HCT116 (cell line): ENCODE data around the gene SRP9.

Experiments
- ATF3 ChIP-seq: IDR thresholded peaks from 2 replicates; pipeline ENCODE4 v1.6.1; 2012
- CTCF ChIP-seq, 3 experiments: fragments of 200-600 bp in 1 of 3; sonication (generic) in 1 of 3; IDR thresholded peaks in 2 of 3; conservative IDR thresholded peaks in 1 of 3; 2 replicates each; pipeline ENCODE4 v1.5.1; 2012 to 2017; ENCODE audit warnings: low read depth in 2 of 3, low read length in 2 of 3, antibody characterized with exemption in 1 of 3, borderline replicate concordance in 1 of 3, control low read depth in 1 of 3, mild to moderate bottlenecking in 1 of 3, mixed read lengths in 1 of 3, mixed run types in 1 of 3, moderate library complexity in 1 of 3; ENCODE audit not compliant: insufficient read depth in 1 of 3
- EZH2phosphoT487 ChIP-seq: fragments of 200-600 bp; IDR thresholded peaks from 2 replicates; pipeline ENCODE4 v1.6.1; 2018; ENCODE audit warnings: antibody characterized with exemption, borderline replicate concordance
- JUND ChIP-seq: IDR thresholded peaks from 2 replicates; pipeline ENCODE4 v1.6.1; 2012
- MAX ChIP-seq: IDR thresholded peaks from 2 replicates; pipeline ENCODE4 v1.6.1; 2012
- POLR2A ChIP-seq: IDR thresholded peaks from 2 replicates; pipeline ENCODE4 v1.7.0; 2011; ENCODE audit warnings: borderline replicate concordance; ENCODE audit not compliant: insufficient read depth, insufficient read length; ENCODE audit errors: extremely low read depth
- POLR2AphosphoS5 ChIP-seq: IDR thresholded peaks from 2 replicates; pipeline ENCODE4 v1.6.1; 2011; ENCODE audit warnings: mild to moderate bottlenecking, low read depth, low read length, moderate library complexity
- RAD21 ChIP-seq: IDR thresholded peaks from 2 replicates; pipeline ENCODE4 v1.6.1; 2012; ENCODE audit warnings: low read depth, mild to moderate bottlenecking
- REST ChIP-seq: IDR thresholded peaks from 2 replicates; pipeline ENCODE4 v1.6.1; 2012; ENCODE audit warnings: low read depth
- SIN3A ChIP-seq: IDR thresholded peaks from 2 replicates; pipeline ENCODE4 v1.6.1; 2012; ENCODE audit warnings: low read depth
- SP1 ChIP-seq: IDR thresholded peaks from 2 replicates; pipeline ENCODE4 v1.6.1; 2012; ENCODE audit warnings: low read depth
- TCF7L2 ChIP-seq: IDR thresholded peaks from 2 replicates; pipeline ENCODE4 v1.7.0; 2011; ENCODE audit warnings: borderline replicate concordance, inconsistent platforms; ENCODE audit not compliant: insufficient read depth, insufficient read length; ENCODE audit errors: extremely low read depth
- YY1 ChIP-seq: IDR thresholded peaks from 2 replicates; pipeline ENCODE4 v1.6.1; 2011; ENCODE audit warnings: low read length, low read depth, moderate library complexity, mild to moderate bottlenecking; ENCODE audit not compliant: insufficient replicate concordance; ENCODE audit errors: extremely low read depth
- ZNF274 ChIP-seq: fragments of 200-500 bp; sonication (Bioruptor generic); IDR thresholded peaks from 2 replicates; pipeline ENCODE4 v1.6.1; 2014; ENCODE audit warnings: mild to moderate bottlenecking, low read depth, low read length, inconsistent platforms

- TF ChIP-seq CTCF (IDR thresholded peaks at IDR 0.05 in 2 of 3, conservative IDR thresholded peaks at IDR 0.05 in 1 of 3; ENCODE audit: borderline replicate concordance in 1 of 3, insufficient read depth in 1 of 3, low read depth in 2 of 3, low read length in 2 of 3) (no peak), YY1 (no peak), POLR2A (no peak), TCF7L2 (no peak), RAD21 (no peak), SP1 (no peak), SIN3A (no peak), POLR2AphosphoS5 (no peak), REST (no peak), EZH2phosphoT487 (no peak), ATF3 (no peak), MAX (no peak), JUND (no peak), ZNF274 (no peak)
These were observed 47.5 kb downstream of the SRP9 start for GRCh38 chr1:225825078-225825477.
